ENCODE results near the gene PITX2.

DNA sequence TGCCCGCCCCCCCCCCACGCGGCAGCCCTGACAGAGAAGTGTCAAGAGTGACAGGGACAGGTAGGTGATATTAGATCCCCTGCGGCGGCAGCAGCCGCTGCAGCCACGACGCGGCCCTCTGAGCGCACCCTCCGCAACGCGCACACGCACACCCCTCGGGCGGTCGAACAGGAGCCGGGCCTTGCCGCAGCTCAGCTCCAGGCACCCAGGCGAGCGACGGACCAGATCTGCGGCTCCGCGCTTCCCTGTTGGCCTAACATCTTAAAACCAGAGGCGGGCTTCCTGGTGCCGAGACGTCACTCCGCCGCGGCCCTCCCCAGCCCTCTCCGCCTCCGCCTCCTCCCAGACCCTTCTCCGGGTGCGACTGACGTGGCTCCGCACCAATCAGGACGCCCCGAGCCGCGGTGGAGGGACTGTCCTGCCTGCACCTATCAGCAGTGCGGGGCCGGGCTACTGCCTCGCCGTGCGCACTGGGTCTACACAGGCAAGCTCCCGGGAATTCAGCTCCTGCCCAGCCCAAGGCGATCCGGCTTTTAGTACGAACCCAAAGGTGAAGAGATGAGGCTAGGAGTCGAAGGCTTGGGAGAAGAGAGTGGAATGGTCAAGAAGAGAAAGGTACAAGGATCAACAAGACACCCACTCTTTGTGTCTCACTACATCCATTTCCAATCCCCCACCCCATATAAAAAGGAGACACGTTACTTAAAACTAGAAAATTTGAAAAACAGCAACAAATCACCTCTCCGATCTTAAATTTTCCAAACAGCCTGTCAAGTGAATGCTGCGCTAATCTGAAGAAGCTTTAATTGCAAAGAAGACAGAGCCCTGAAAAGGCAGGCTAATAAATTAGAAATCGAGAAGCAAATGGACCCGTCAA, at the start of gene PITX2:
- TF ChIP-seq, protein P1, sequence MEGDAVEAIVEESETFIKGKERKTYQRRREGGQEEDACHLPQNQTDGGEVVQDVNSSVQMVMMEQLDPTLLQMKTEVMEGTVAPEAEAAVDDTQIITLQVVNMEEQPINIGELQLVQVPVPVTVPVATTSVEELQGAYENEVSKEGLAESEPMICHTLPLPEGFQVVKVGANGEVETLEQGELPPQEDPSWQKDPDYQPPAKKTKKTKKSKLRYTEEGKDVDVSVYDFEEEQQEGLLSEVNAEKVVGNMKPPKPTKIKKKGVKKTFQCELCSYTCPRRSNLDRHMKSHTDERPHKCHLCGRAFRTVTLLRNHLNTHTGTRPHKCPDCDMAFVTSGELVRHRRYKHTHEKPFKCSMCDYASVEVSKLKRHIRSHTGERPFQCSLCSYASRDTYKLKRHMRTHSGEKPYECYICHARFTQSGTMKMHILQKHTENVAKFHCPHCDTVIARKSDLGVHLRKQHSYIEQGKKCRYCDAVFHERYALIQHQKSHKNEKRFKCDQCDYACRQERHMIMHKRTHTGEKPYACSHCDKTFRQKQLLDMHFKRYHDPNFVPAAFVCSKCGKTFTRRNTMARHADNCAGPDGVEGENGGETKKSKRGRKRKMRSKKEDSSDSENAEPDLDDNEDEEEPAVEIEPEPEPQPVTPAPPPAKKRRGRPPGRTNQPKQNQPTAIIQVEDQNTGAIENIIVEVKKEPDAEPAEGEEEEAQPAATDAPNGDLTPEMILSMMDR (tag by site-specific recombination; IDR thresholded peaks at IDR 0.05), result no peak
- TF ChIP-seq BCL11A (tag by site-specific recombination; IDR thresholded peaks at IDR 0.05; ENCODE audit: low read depth) (no peak), ZNF19 (tag by site-specific recombination; IDR thresholded peaks at IDR 0.05; ENCODE audit: low read depth) (no peak), ZNF561 (tag by site-specific recombination; IDR thresholded peaks at IDR 0.05; ENCODE audit: borderline replicate concordance) (no peak), ZNF146 (tag by site-specific recombination; IDR thresholded peaks at IDR 0.05) (no peak)
- TF ChIP-seq, protein P2, sequence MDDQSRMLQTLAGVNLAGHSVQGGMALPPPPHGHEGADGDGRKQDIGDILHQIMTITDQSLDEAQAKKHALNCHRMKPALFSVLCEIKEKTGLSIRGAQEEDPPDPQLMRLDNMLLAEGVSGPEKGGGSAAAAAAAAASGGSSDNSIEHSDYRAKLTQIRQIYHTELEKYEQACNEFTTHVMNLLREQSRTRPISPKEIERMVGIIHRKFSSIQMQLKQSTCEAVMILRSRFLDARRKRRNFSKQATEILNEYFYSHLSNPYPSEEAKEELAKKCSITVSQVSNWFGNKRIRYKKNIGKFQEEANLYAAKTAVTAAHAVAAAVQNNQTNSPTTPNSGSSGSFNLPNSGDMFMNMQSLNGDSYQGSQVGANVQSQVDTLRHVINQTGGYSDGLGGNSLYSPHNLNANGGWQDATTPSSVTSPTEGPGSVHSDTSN (CRISPR knock-in tag; IDR thresholded peaks at IDR 0.05), result peak; percentile 98
- TF ChIP-seq, protein P3, sequence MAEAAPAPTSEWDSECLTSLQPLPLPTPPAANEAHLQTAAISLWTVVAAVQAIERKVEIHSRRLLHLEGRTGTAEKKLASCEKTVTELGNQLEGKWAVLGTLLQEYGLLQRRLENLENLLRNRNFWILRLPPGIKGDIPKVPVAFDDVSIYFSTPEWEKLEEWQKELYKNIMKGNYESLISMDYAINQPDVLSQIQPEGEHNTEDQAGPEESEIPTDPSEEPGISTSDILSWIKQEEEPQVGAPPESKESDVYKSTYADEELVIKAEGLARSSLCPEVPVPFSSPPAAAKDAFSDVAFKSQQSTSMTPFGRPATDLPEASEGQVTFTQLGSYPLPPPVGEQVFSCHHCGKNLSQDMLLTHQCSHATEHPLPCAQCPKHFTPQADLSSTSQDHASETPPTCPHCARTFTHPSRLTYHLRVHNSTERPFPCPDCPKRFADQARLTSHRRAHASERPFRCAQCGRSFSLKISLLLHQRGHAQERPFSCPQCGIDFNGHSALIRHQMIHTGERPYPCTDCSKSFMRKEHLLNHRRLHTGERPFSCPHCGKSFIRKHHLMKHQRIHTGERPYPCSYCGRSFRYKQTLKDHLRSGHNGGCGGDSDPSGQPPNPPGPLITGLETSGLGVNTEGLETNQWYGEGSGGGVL (tag by site-specific recombination; IDR thresholded peaks at IDR 0.05), result no peak
